HG02981 (cell line): Measurements from ENCODE around the gene ERVK3-1.
"Not testable (repeated sequence)": the region's sequence is repeated elsewhere in the genome, so short reads cannot be mapped to it uniquely, and the experiment has no call there.

ENCODE experiments used
- ATAC-seq: cut with Tn5 transposase; IDR thresholded peaks from one replicate; pipeline ENCODE4 v1.9.1; 2021; ENCODE audit warnings: mild to moderate bottlenecking, moderate library complexity; ENCODE audit not compliant: unreplicated experiment

The ERVK3-1 gene

GRCh38 chr19:58304255-58304654 lies 922 bp upstream of the ERVK3-1 start:
- ATAC-seq: no peak

- no peak for ATAC-seq
These were observed 471 bp upstream of the ERVK3-1 start for GRCh38 chr19:58304748-58305064.

- no peak for ATAC-seq
These were observed 751 bp downstream of the ERVK3-1 start for GRCh38 chr19:58305932-58306323.

GRCh38 chr19:58307736-58308135 lies 2.6 kb downstream of the ERVK3-1 start:
- ATAC-seq: no peak

- not testable (repeated sequence) for ATAC-seq
These were observed 5.5 kb downstream of the ERVK3-1 start for GRCh38 chr19:58310685-58311084.

- no peak for ATAC-seq
These were observed 6.2 kb downstream of the ERVK3-1 start for GRCh38 chr19:58311345-58311865.

GRCh38 chr19:58315580-58315979 lies 10.4 kb downstream of the ERVK3-1 start:
- no peak for ATAC-seq

- no peak for ATAC-seq
These were observed 12.4 kb downstream of the ERVK3-1 start for GRCh38 chr19:58317476-58318072.

- no peak for ATAC-seq
These were observed 13.1 kb downstream of the ERVK3-1 start for GRCh38 chr19:58318297-58318696.

GRCh38 chr19:58319241-58319640 lies 14.1 kb downstream of the ERVK3-1 start:
- ATAC-seq: no peak

GRCh38 chr19:58325311-58326022 lies 20.3 kb downstream of the ERVK3-1 start:
- ATAC-seq: no peak

- ATAC-seq: no peak
These were observed 21.3 kb downstream of the ERVK3-1 start for GRCh38 chr19:58326501-58326913.

GRCh38 chr19:58326914-58327726 lies 21.9 kb downstream of the ERVK3-1 start, which contains the start of gene ZSCAN22:
Gene ZSCAN22 (plus strand): TSS chr19:58326994. CDS start chr19:58334803, 7,809 bp downstream.
- peak; percentile 84 for ATAC-seq

- ATAC-seq: no peak
These were observed 23.8 kb downstream of the ERVK3-1 start for GRCh38 chr19:58328999-58329398.

- ATAC-seq: no peak
These were observed 25.3 kb downstream of the ERVK3-1 start for GRCh38 chr19:58330458-58330857.

- ATAC-seq: no peak
These were observed 27.5 kb downstream of the ERVK3-1 start for GRCh38 chr19:58332697-58333096.

GRCh38 chr19:58334691-58335249 lies 29.6 kb downstream of the ERVK3-1 start:
- ATAC-seq: no peak

GRCh38 chr19:58335630-58336029 lies 30.5 kb downstream of the ERVK3-1 start:
- ATAC-seq: no peak

- no peak for ATAC-seq
These were observed 31.0 kb downstream of the ERVK3-1 start for GRCh38 chr19:58336216-58336615.

GRCh38 chr19:58336820-58337219 lies 31.6 kb downstream of the ERVK3-1 start:
- no peak for ATAC-seq

GRCh38 chr19:58338336-58338735 lies 33.2 kb downstream of the ERVK3-1 start:
- ATAC-seq: no peak
